Skeletal muscle satellite cell (primary cell): ENCODE measurements around the gene CYP27B1.

Source experiments
- H3K27me3 ChIP-seq: 2 replicates; pipeline ENCODE4 v1.7.0; 2013; ENCODE audit warnings: low read length; ENCODE audit not compliant: control insufficient read depth, insufficient read depth
- H3K36me3 ChIP-seq: 2 replicates; pipeline ENCODE4 v1.7.0; 2013; ENCODE audit warnings: mild to moderate bottlenecking, control low read depth, low read length; ENCODE audit not compliant: insufficient read depth
- H3K4me1 ChIP-seq: 2 replicates; pipeline ENCODE4 v1.7.0; 2013; ENCODE audit warnings: low read length; ENCODE audit not compliant: control insufficient read depth, insufficient read depth
- H3K4me2 ChIP-seq: 2 replicates; pipeline ENCODE4 v1.7.0; 2013; ENCODE audit warnings: mild to moderate bottlenecking, low read length
- H3K4me3 ChIP-seq: 2 replicates; pipeline ENCODE4 v1.7.0; 2013; ENCODE audit warnings: low read length
- H3K9ac ChIP-seq: 2 replicates; pipeline ENCODE4 v1.7.0; 2013; ENCODE audit warnings: mild to moderate bottlenecking, low read depth, low read length, moderate library complexity
- H3K9me3 ChIP-seq: replicated peaks from 2 replicates; pipeline ENCODE4 v1.7.0; 2013; ENCODE audit warnings: mild to moderate bottlenecking, control low read depth, low read length

CYP27B1 gene

DNA sequence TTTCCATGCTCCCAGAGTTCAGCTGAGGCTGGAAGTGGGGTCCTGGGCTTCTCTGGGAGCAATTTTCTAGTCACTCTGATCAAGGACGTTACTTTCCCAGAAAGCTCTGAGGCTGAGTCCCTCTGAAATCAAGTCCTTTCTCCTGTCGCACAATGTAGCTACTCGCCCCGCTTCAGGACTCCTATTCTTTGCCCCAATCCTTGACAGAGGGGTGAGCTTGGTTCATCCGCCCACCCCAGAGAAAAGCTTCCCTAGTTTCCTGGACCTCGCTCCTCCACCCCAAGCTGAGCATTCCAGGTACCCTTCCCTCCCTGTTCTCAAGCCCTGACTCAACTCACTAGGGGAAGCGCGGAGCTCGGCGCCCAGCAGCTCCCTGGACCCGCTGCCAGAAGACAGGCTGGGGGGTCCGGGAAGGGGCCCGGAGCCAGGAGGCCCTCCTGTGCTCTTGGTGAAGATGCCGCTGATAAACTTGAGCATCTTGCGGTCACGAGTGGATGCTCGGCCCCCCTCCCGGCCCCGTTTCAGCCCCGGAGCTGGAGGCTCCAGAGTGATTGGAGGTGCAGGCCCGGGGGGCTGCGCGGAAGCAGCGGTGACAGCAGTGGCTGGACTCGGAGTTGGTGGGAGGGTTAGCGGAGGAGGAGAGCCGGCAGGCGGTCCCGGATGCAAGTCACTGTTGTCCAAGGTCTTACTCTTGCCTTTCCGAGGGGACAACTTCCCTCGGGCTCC is 30.0 kb downstream of the CYP27B1 start:
- Histone ChIP-seq H3K4me2 (peak overlapping the region; percentile 82), H3K27me3 (peaks cover 82% of the 10 kb centered on the region), H3K4me3 (no peak overlapping the region), H3K36me3 (no peaks in the 10 kb centered on the region), H3K4me1 (peaks cover 19% of the 10 kb centered on the region), H3K9me3 (no peaks in the 10 kb centered on the region), H3K9ac (no peak overlapping the region)

- peaks cover 75% of the 10 kb centered on the region for H3K27me3 ChIP-seq
- peak overlapping the region; percentile 58 for H3K4me3 ChIP-seq
- peak overlapping the region; percentile 21 for H3K9ac ChIP-seq
Observed at GRCh38 chr12:57735952-57736740, 30.7 kb downstream of the CYP27B1 start.

GRCh38 chr12:57735198-57735855 is 31.6 kb downstream of the CYP27B1 start:
- H3K4me2 ChIP-seq: peak overlapping the region; percentile 82
- no peaks in the 10 kb centered on the region for H3K36me3 ChIP-seq
- H3K9me3 ChIP-seq: no peaks in the 10 kb centered on the region
- H3K9ac ChIP-seq: no peak overlapping the region
- H3K27me3 ChIP-seq: peaks cover 68% of the 10 kb centered on the region
- peaks cover 19% of the 10 kb centered on the region for H3K4me1 ChIP-seq
- H3K4me3 ChIP-seq: peak overlapping the region; percentile 58

More at GRCh38 chr12:57735952-57736740, 30.7 kb downstream of the CYP27B1 start:
- Histone ChIP-seq H3K4me1 (peaks cover 19% of the 10 kb centered on the region), H3K4me2 (peak overlapping the region; percentile 82), H3K36me3 (no peaks in the 10 kb centered on the region), H3K9me3 (no peaks in the 10 kb centered on the region)

- Histone ChIP-seq H3K9me3 (no peaks in the 10 kb centered on the region), H3K27me3 (peaks cover 64% of the 10 kb centered on the region), H3K4me2 (no peak overlapping the region), H3K36me3 (no peaks in the 10 kb centered on the region), H3K4me3 (no peak overlapping the region), H3K9ac (no peak overlapping the region), H3K4me1 (peaks cover 19% of the 10 kb centered on the region)
Observed at GRCh38 chr12:57734591-57734990, 32.3 kb downstream of the CYP27B1 start.

DNA sequence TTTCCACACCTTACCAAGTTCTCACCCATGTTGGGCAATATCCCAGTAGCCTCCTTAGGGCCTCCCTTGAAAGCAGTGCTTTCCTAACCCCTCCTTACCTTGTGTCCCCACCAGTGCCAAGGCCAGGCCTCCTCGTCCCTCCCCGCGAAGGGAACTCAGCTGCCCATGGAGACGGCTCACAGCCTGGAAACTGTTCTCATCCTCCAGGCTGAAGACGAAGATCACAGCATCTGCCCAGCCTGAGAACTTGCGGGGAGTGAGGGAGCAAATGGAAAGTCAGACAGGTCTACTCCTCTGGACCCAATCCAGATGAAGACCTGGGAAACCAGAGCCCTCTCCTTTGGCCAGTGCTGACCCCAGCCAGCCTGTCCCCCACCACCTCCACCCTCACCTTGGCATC is 33.0 kb downstream of the CYP27B1 start:
- no peaks in the 10 kb centered on the region for H3K9me3 ChIP-seq
- no peak overlapping the region for H3K4me3 ChIP-seq
- H3K27me3 ChIP-seq: peaks cover 57% of the 10 kb centered on the region
- H3K4me2 ChIP-seq: no peak overlapping the region
- peaks cover 19% of the 10 kb centered on the region for H3K4me1 ChIP-seq
- no peaks in the 10 kb centered on the region for H3K36me3 ChIP-seq
- H3K9ac ChIP-seq: no peak overlapping the region

GRCh38 chr12:57732726-57733593 is 33.9 kb downstream of the CYP27B1 start:
- no peak overlapping the region for H3K4me2 ChIP-seq
- no peaks in the 10 kb centered on the region for H3K9me3 ChIP-seq
- H3K36me3 ChIP-seq: no peaks in the 10 kb centered on the region
- H3K4me1 ChIP-seq: peaks cover 18% of the 10 kb centered on the region
- H3K27me3 ChIP-seq: peaks cover 56% of the 10 kb centered on the region
- no peak overlapping the region for H3K4me3 ChIP-seq
- H3K9ac ChIP-seq: no peak overlapping the region

DNA sequence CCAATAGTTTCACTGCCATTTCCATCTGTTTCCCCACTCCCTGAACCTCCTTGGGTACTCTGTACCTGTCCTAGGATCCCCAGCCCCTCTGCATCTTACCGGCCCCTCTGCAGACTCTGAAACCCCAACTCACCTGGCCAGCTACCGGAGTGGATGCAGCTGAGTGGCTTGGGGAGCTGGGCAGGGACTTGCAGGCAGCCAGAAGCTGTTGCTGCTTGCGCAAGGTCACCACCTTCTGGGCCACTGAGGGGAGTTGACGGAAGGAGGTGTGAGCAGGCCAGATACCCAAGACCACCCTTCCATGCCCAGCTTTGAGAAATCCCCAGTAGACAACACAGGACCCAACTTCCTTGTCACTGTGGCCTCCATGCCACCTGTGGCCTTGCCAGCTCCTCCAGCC is 34.6 kb downstream of the CYP27B1 start:
- H3K9ac ChIP-seq: no peak overlapping the region
- H3K4me2 ChIP-seq: no peak overlapping the region
- H3K36me3 ChIP-seq: no peaks in the 10 kb centered on the region
- H3K4me3 ChIP-seq: no peak overlapping the region
- peaks cover 49% of the 10 kb centered on the region for H3K27me3 ChIP-seq
- no peaks in the 10 kb centered on the region for H3K9me3 ChIP-seq
- H3K4me1 ChIP-seq: peaks cover 12% of the 10 kb centered on the region

- peaks cover 42% of the 10 kb centered on the region for H3K27me3 ChIP-seq
- no peaks in the 10 kb centered on the region for H3K36me3 ChIP-seq
- no peak overlapping the region for H3K4me3 ChIP-seq
Observed at GRCh38 chr12:57731411-57732080, 35.3 kb downstream of the CYP27B1 start.

DNA sequence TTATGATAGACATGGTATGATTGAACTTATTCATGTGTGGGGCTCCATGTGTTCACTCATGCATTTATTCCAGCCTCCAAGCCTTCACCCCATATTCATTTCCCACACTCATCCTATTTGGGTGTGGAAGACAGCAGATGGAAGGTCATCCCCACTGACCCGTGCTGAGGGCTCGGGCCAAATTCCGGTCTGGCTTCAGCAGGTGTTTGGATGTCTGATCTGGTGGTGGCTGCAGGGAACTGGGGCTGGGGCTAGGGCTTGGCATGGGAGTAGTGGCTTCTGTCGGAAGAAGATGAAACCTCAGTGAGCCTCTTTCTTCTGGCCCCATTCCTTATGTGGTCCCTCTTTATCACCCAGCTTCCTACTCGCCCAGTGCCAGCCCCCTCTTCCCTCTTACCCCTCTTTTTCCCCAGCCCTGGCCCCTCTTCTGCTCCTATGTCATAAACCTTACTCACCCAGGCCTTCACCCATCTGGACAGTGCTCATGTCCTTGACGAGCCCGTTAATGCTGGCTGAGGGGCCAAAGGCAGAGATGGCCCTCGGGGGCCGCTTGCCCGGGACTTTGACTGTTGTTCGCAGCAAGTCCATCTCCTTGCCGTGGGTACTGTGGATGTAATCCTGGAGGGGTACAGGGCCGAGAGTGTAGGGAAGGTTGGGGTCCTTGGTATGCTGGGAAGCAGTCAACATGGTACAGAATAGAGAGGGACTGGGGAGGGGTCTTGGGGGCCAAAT is 36.4 kb downstream of the CYP27B1 start:
- Histone ChIP-seq H3K9me3 (no peaks in the 10 kb centered on the region), H3K4me2 (no peak overlapping the region), H3K4me3 (no peak overlapping the region), H3K36me3 (no peaks in the 10 kb centered on the region), H3K27me3 (peaks cover 32% of the 10 kb centered on the region), H3K9ac (no peak overlapping the region), H3K4me1 (peaks cover 9% of the 10 kb centered on the region)

More at GRCh38 chr12:57731411-57732080, 35.3 kb downstream of the CYP27B1 start:
- Histone ChIP-seq H3K9me3 (no peaks in the 10 kb centered on the region), H3K4me1 (peaks cover 17% of the 10 kb centered on the region), H3K4me2 (no peak overlapping the region), H3K9ac (no peak overlapping the region)

- no peaks in the 10 kb centered on the region for H3K36me3 ChIP-seq
- peaks cover 21% of the 10 kb centered on the region for H3K27me3 ChIP-seq
- H3K9me3 ChIP-seq: no peaks in the 10 kb centered on the region
Observed at GRCh38 chr12:57729321-57729844, 37.5 kb downstream of the CYP27B1 start.

More at GRCh38 chr12:57729321-57729844, 37.5 kb downstream of the CYP27B1 start:
- H3K4me3 ChIP-seq: no peak overlapping the region
- H3K4me1 ChIP-seq: peaks cover 9% of the 10 kb centered on the region
- H3K4me2 ChIP-seq: no peak overlapping the region
- no peak overlapping the region for H3K9ac ChIP-seq
